Left kidney (tissue), 2 donors: ENCODE results near the gene RNF41. TPM values are rescaled to one million over a fixed set of nuclear protein-coding genes. Genes with fewer than 3 reads are reported as not detected.
"Not testable (repeated sequence)": the region's sequence is repeated elsewhere in the genome, so short reads cannot be mapped to it uniquely, and the experiment has no call there.

Source experiments
- DNase-seq: peaks from one replicate; pipeline ENCODE4 v3.0.0-alpha.2; 2013
- polyA plus RNA-seq: library from polyadenylated mRNA; unstranded; fragments of 120-200 nt; gene quantifications from one replicate; pipeline ENCODE4 v1.2.1, GENCODE V29; 2013; ENCODE audit not compliant: insufficient read length

RNF41 gene
- polyA plus RNA-seq, 1 donor = 45.4 TPM

GRCh38 chr12:56213878-56214277 lies 7.8 kb downstream of the RNF41 start:
- no peak for DNase-seq

- no peak for DNase-seq
Measured at GRCh38 chr12:56212361-56212760, 9.4 kb downstream of the RNF41 start.

DNA sequence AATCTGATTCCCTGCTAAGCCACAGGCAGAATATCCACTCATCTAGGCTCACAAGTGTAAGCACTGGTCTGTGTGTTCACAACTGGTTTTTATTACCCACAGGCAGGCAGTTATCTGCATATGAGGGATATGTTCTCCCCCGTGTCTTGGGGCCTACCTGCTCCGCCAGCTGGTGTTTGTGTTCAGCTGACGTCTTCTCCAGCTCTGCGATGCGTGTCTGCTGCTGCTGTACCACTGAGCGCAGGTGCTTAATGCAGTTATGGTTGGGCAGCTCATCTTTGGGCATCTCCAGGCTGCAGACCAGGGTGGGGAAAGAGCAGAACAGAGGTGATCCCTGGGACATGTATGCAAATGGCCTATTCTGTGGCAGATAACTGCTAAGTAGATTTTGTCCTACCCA lies 13.7 kb downstream of the RNF41 start:
- no peak for DNase-seq

DNA sequence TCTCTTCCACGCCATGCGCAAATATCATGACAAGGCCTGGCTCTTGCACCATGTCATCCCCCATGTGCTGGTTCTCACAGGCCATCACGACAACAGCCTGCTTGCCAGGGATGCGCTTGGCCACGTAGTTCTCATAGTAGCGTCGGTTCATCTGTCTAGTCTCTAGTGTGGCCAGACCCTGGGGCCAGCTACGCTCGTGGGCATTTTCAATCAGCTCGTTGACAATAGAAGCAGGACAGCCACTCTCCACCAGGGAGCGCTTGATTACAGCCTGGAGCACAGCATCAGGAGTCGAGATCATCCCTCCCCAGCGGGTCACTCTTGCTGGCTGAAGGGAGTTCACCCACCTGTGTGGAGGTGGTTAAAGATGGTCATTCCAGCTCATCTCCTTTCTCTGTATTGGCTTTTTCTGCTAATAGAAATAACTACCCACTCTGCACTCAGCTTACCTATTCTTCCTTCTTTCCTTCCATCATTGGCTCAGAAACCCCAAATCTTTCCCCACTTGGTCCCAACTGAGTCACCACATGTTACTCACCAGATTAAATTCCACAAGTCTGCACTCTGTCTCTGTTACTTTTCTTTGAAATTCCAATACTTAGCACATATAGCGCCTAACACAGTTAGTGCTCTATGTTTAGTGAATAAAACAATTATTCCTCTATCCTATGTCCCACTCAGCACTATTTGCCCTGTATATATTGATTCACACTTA lies 15.1 kb downstream of the RNF41 start:
- DNase-seq = no peak

DNA sequence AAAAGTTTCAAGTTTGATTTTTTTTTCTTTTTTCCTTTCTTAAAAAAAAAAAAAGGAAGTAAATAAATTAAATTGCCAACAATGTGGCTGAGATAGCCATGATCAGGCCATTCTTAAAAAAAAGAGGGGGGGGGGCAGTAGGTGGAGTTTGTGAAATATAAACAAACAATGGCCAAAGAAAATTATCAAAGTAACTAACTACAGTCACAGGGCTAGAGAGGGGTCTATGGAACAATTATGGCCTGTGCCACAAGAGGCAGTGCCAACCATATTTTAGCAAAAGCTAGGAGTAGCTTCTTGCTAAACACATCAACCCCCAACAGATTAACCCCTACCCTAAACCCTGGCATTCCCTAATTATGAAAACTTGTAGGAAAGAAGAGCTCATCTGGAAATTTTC lies 16.3 kb downstream of the RNF41 start:
- DNase-seq = no peak

- no peak for DNase-seq
Measured at GRCh38 chr12:56204275-56204674, 17.4 kb downstream of the RNF41 start.

- no peak for DNase-seq
Measured at GRCh38 chr12:56202838-56203237, 18.9 kb downstream of the RNF41 start.

- DNase-seq = no peak
Measured at GRCh38 chr12:56202366-56202765, 19.4 kb downstream of the RNF41 start.

DNA sequence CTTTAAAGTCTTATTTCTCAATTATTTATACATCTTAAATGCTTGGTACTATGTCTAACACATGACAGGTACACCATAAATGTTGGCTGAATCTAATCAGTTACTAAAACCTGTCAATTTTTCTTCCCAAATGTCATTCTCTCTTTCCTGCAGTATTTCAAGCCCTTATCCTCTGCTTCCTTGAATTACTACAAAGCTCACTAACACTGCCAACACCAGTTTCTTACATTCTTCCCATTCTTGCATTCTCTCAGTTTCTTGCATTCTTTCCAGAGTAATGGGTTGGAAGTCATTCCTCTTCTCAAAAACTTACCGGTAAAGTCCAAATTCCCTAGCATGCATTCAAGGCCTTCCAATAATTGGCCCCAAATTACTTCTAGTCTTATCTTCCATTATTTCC lies 22.9 kb downstream of the RNF41 start:
- DNase-seq = no peak

DNA sequence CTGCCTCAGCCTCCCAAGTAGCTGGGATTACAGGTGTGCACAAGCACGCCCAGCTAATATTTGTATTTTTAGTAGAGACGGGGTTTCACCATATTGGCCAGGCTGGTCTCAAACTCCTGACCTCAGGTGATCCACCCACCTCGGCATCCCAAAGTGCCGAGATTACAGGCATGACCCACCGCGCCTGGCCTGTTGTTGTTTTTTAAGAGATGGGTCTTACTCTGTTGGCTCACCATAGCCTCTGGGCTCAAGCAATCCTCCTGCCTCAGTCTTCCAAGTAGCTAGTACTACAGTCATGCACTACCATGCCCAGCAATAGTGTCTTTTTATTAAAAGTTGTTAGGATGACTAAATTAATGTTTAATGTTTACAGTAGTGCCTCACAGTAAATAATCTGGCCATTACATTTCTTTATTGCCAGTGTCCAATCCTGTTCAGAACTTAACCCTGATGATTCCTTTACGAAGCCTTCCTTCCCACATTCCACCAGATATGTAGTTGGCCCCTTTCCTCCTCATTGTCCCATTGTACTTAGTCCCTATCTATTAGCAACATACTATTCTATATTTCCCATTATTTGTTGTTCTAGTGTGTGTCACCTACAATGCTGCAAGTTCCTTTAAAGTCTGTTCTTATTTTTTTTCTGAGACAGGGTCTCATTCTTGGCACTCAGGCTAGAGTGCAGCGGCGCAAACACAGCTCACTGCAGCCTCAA lies 23.6 kb downstream of the RNF41 start:
- no peak for DNase-seq

- not testable (repeated sequence) for DNase-seq
Measured at GRCh38 chr12:56196818-56197550, 24.7 kb downstream of the RNF41 start.

DNA sequence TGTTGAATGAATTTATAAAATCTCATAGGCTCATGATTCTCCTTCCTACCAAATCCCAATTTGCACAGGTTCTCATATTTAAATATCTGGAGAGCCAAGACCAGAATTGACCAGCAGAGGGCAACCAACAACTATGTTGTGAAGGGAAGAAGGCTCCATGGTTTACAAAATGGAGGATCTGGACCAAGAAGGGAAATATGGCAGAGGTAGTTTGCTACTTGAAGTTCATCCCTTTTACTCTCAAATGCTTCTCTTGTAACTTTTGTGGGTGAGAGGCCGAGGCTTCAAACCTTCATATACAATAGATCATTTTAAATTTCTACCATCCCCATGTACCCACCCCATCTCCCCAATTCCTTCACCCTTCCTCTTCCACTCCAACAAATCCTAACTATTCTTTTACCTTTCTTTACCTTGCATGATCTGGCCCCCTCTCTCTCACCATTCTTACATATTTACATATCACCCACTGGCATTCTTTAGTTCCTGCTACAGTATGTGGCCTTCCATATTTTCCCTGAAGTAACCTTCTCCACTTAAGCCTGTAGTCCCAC lies 28.6 kb downstream of the RNF41 start:
- peak; percentile 88 for DNase-seq

DNA sequence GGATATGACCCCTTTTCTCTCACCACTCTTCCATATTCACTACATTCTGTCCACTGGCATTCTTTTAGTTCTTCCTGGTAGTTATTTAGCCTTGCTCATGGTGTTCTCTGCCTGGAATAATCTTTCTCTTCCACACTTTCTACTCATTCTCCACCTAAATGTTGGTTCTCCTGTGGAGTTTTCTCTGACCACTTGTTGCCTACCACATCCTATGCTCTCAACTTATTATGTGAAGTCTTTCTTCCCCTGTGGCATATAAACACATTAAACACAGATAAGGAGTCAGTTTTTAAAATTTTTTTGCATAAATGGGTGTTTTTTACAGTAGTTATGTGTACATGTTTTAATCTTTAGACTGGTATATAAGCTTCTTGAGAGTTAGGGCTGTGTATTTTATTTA lies 29.1 kb downstream of the RNF41 start:
- no peak for DNase-seq

GRCh38 chr12:56190695-56191155 lies 31.0 kb downstream of the RNF41 start:
- DNase-seq = no peak

GRCh38 chr12:56189918-56190694 lies 31.6 kb downstream of the RNF41 start:
- DNase-seq = peak; percentile 93

GRCh38 chr12:56189099-56189917 lies 32.4 kb downstream of the RNF41 start, which contains the start of gene SMARCC2:
TSS of gene SMARCC2 (minus strand) at chr12:56189483. CDS start at chr12:56189461, 22 bp downstream.
- DNase-seq = peak; percentile 82

- peak; percentile 25 for DNase-seq
Measured at GRCh38 chr12:56188778-56189098, 33.0 kb downstream of the RNF41 start.

GRCh38 chr12:56188131-56188777 lies 33.5 kb downstream of the RNF41 start:
- DNase-seq = no peak

GRCh38 chr12:56186957-56187356 lies 34.8 kb downstream of the RNF41 start:
- DNase-seq = no peak

DNA sequence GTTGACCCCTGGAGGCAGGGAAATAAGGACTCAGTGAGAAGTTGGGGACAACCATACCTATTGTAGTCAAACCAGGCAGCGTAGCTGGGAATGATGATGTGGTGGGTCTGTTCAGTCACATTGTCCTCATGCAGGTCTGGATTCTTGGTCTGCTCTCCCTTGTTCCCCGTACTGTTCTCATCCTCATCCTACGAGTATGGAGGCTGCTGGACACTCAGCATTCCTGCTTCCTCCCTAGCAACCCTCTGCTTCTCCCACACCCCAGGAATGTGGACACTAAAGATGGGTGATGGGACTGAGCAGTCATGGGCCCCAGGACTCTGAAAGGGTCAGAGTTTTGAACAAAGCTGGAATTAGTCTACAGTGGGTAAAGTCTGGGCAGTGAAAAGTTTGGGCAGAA lies 43.4 kb downstream of the RNF41 start:
- DNase-seq = no peak
